22Rv1 (cell line): ENCODE data around the gene ATG4B.

Source experiments
- CTCF ChIP-seq: fragments of 450-650 bp; IDR thresholded peaks from 2 replicates; pipeline ENCODE4 v1.5.1; 2017; ENCODE audit warnings: mild to moderate bottlenecking
- ZFX ChIP-seq: fragments of 450-650 bp; IDR thresholded peaks from 2 replicates; pipeline ENCODE4 v1.6.1; 2017; ENCODE audit warnings: antibody characterized with exemption, borderline replicate concordance

DNA sequence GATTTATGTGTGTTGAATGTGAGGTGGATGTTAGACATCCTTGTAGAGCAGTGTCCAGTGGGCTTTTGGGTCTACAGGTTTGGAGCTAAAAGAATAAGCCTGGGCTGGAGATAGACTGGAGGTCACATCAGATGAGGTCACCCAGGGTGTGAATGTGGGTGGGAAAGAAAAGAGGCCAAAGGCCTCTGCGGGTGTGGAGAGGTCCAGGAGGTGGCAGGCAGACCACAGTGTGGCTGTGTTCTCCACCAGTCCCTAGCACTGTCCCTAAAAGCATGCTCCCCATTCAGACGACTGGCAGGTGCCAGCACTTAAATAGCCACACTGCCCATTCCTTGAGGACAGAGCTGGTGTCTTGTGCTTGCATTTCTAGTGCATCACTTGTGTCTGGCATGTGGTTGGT is 4.1 kb downstream of the ATG4B start:
- TF ChIP-seq CTCF, result no peak
- TF ChIP-seq ZFX, result no peak
